Measurements from ENCODE around the gene GEMIN5.

Gene GEMIN5

GRCh38 chr5:154956712-154957111, 18.7 kb upstream of the GEMIN5 start:
- Histone ChIP-seq H3K4me2 (ENCODE audit: insufficient read depth, low read length) (no peak overlapping the region), H3K4me3 (ENCODE audit: low read depth in 1 of 2, low read length in 2 of 2) (no peak overlapping the region), H3K27me3 (ENCODE audit: insufficient read depth, low read length, poor library complexity) (no peaks in the 10 kb centered on the region), H3K27ac (ENCODE audit: low read length) (no peak overlapping the region), H3K9ac (ENCODE audit: low read depth, low read length) (no peak overlapping the region), H3K4me1 (ENCODE audit: insufficient read depth, low read length) (no peaks in the 10 kb centered on the region), H3K9me3 (ENCODE audit: insufficient read depth, low read length, severe bottlenecking) (no peaks in the 10 kb centered on the region), H4K20me1 (ENCODE audit: insufficient read depth, low read length) (no peaks in the 10 kb centered on the region), H2AFZ (ENCODE audit: low read depth, low read length) (no peak overlapping the region), H3K36me3 (ENCODE audit: insufficient read depth, low read length) (peaks cover 53% of the 10 kb centered on the region), H3K79me2 (ENCODE audit: insufficient read depth, low read length) (peaks cover 8% of the 10 kb centered on the region)
- TF ChIP-seq EZH2 (IDR thresholded peaks at IDR 0.05; ENCODE audit: borderline replicate concordance, low read depth, low read length, severe bottlenecking): no peak
- TF ChIP-seq, protein P1, sequence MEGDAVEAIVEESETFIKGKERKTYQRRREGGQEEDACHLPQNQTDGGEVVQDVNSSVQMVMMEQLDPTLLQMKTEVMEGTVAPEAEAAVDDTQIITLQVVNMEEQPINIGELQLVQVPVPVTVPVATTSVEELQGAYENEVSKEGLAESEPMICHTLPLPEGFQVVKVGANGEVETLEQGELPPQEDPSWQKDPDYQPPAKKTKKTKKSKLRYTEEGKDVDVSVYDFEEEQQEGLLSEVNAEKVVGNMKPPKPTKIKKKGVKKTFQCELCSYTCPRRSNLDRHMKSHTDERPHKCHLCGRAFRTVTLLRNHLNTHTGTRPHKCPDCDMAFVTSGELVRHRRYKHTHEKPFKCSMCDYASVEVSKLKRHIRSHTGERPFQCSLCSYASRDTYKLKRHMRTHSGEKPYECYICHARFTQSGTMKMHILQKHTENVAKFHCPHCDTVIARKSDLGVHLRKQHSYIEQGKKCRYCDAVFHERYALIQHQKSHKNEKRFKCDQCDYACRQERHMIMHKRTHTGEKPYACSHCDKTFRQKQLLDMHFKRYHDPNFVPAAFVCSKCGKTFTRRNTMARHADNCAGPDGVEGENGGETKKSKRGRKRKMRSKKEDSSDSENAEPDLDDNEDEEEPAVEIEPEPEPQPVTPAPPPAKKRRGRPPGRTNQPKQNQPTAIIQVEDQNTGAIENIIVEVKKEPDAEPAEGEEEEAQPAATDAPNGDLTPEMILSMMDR (IDR thresholded peaks at IDR 0.05; ENCODE audit: borderline replicate concordance, extremely low read depth, low read length, poor library complexity, severe bottlenecking): no peak
- ATAC-seq (ENCODE audit: insufficient read depth, low read depth) (no peak), DNase-seq (no peak)

DNA sequence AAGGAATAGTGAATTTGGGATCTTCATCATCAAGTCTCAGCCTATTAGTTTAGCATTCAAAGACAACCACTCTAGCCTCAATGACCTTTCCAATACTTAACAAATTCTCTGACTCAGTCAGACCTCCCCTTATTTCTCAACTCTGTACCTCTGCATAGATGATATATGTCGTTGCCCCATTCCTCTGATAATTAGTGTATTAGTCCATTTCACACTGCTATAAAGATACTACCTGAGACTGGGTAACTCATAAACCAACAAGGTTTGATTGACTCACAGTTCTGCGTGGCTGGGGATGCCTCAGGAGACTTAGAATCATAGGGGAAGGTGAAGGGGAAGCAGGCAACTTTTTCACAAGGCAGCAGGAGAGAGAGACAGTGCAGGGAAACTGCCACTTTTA, 11.8 kb upstream of the GEMIN5 start:
- no peaks in the 10 kb centered on the region for H3K27me3 ChIP-seq (ENCODE audit: insufficient read depth, low read length, poor library complexity)
- no peak overlapping the region for H2AFZ ChIP-seq (ENCODE audit: low read depth, low read length)
- TF ChIP-seq, protein P1 (IDR thresholded peaks at IDR 0.05; ENCODE audit: borderline replicate concordance, extremely low read depth, low read length, poor library complexity, severe bottlenecking): no peak
- no peak for TF ChIP-seq EZH2 (IDR thresholded peaks at IDR 0.05; ENCODE audit: borderline replicate concordance, low read depth, low read length, severe bottlenecking)
- no peaks in the 10 kb centered on the region for H3K9me3 ChIP-seq (ENCODE audit: insufficient read depth, low read length, severe bottlenecking)
- no peak for DNase-seq
- ATAC-seq (ENCODE audit: insufficient read depth, low read depth): no peak
- H3K79me2 ChIP-seq (ENCODE audit: insufficient read depth, low read length): peaks cover 72% of the 10 kb centered on the region
- peaks cover 6% of the 10 kb centered on the region for H3K4me1 ChIP-seq (ENCODE audit: insufficient read depth, low read length)
- no peak overlapping the region for H3K4me3 ChIP-seq (ENCODE audit: low read depth in 1 of 2, low read length in 2 of 2)
- peaks cover 11% of the 10 kb centered on the region for H4K20me1 ChIP-seq (ENCODE audit: insufficient read depth, low read length)
- no peak overlapping the region for H3K9ac ChIP-seq (ENCODE audit: low read depth, low read length)
- H3K27ac ChIP-seq (ENCODE audit: low read length): no peak overlapping the region
- H3K36me3 ChIP-seq (ENCODE audit: insufficient read depth, low read length): peaks cover 8% of the 10 kb centered on the region; the same call in 1 of the 2 replicates
- H3K4me2 ChIP-seq (ENCODE audit: insufficient read depth, low read length): no peak overlapping the region

DNA sequence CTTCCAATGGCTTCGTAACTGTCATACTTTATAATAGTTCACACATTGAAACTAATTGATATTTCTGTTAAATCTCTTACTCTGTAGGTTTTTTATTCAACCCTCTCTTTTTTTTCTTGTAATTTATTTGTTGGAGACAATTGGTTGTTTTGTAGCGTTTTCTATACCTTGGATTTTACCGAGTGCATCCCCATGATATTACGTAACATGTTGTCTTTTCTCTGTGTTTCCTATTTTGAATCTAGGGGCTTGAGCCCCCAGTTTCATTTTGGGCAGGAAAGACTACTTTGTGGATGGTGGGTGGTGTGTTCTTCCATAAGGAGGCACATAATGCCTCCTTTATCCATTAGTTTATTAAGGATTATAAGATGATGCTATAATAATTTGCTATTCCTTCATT, 10.3 kb upstream of the GEMIN5 start:
- H3K27ac ChIP-seq (ENCODE audit: low read length): no peak overlapping the region
- no peak for DNase-seq
- H3K9ac ChIP-seq (ENCODE audit: low read depth, low read length): no peak overlapping the region
- H4K20me1 ChIP-seq (ENCODE audit: insufficient read depth, low read length): peaks cover 11% of the 10 kb centered on the region
- no peaks in the 10 kb centered on the region for H3K9me3 ChIP-seq (ENCODE audit: insufficient read depth, low read length, severe bottlenecking)
- peaks cover 6% of the 10 kb centered on the region for H3K4me1 ChIP-seq (ENCODE audit: insufficient read depth, low read length)
- H3K27me3 ChIP-seq (ENCODE audit: insufficient read depth, low read length, poor library complexity): no peaks in the 10 kb centered on the region
- no peak overlapping the region for H2AFZ ChIP-seq (ENCODE audit: low read depth, low read length)
- no peak overlapping the region for H3K4me3 ChIP-seq (ENCODE audit: low read depth in 1 of 2, low read length in 2 of 2)
- H3K4me2 ChIP-seq (ENCODE audit: insufficient read depth, low read length): no peak overlapping the region
- TF ChIP-seq EZH2 (IDR thresholded peaks at IDR 0.05; ENCODE audit: borderline replicate concordance, low read depth, low read length, severe bottlenecking): no peak
- TF ChIP-seq, protein P1 (IDR thresholded peaks at IDR 0.05; ENCODE audit: borderline replicate concordance, extremely low read depth, low read length, poor library complexity, severe bottlenecking): no peak
- no peak for ATAC-seq (ENCODE audit: insufficient read depth, low read depth)
- peaks cover 81% of the 10 kb centered on the region for H3K79me2 ChIP-seq (ENCODE audit: insufficient read depth, low read length)
- H3K36me3 ChIP-seq (ENCODE audit: insufficient read depth, low read length): peaks cover 8% of the 10 kb centered on the region; the same call in 1 of the 2 replicates

DNA sequence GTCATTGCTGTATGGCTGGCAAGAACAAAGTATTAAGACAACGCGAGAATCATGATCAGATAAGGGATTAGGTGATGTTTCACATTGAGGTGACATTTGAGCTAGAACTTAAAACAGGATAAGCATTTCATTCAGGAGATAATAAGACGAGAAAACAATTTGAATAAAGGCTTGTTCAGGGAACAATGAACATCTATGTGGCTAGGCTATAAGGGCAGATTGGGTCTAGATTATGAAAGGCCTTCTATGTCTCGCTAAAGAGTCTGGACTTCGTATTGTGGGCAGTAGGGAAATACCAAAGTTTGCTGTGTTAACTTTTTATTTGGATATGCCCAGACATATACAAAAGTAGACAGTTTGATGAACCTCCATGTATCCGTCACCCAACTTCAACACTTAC, 9.8 kb upstream of the GEMIN5 start:
- Histone ChIP-seq H3K27ac (ENCODE audit: low read length) (no peak overlapping the region), H3K79me2 (ENCODE audit: insufficient read depth, low read length) (peaks cover 87% of the 10 kb centered on the region)
- no peak for ATAC-seq (ENCODE audit: insufficient read depth, low read depth)

More for the DNA sequence above, 9.8 kb upstream of the GEMIN5 start:
- Histone ChIP-seq H3K4me2 (ENCODE audit: insufficient read depth, low read length) (no peak overlapping the region), H3K4me3 (ENCODE audit: low read depth in 1 of 2, low read length in 2 of 2) (no peak overlapping the region), H3K27me3 (ENCODE audit: insufficient read depth, low read length, poor library complexity) (no peaks in the 10 kb centered on the region), H3K9ac (ENCODE audit: low read depth, low read length) (no peak overlapping the region), H3K36me3 (ENCODE audit: insufficient read depth, low read length) (peaks cover 11% of the 10 kb centered on the region; the same call in 1 of the 2 replicates), H3K4me1 (ENCODE audit: insufficient read depth, low read length) (peaks cover 12% of the 10 kb centered on the region), H2AFZ (ENCODE audit: low read depth, low read length) (no peak overlapping the region), H3K9me3 (ENCODE audit: insufficient read depth, low read length, severe bottlenecking) (no peaks in the 10 kb centered on the region), H4K20me1 (ENCODE audit: insufficient read depth, low read length) (peaks cover 11% of the 10 kb centered on the region)
- TF ChIP-seq, protein P1 (IDR thresholded peaks at IDR 0.05; ENCODE audit: borderline replicate concordance, extremely low read depth, low read length, poor library complexity, severe bottlenecking): no peak
- TF ChIP-seq EZH2 (IDR thresholded peaks at IDR 0.05; ENCODE audit: borderline replicate concordance, low read depth, low read length, severe bottlenecking): no peak
- DNase-seq: no peak

Measured in DND-41 (cell line).